ENCODE data around the gene CDK18.

CDK18 gene

GRCh38 chr1:205538235-205538840 lies 33.9 kb downstream of the CDK18 start:
- no peak for DNase-seq (ENCODE audit: low spot score)

DNA sequence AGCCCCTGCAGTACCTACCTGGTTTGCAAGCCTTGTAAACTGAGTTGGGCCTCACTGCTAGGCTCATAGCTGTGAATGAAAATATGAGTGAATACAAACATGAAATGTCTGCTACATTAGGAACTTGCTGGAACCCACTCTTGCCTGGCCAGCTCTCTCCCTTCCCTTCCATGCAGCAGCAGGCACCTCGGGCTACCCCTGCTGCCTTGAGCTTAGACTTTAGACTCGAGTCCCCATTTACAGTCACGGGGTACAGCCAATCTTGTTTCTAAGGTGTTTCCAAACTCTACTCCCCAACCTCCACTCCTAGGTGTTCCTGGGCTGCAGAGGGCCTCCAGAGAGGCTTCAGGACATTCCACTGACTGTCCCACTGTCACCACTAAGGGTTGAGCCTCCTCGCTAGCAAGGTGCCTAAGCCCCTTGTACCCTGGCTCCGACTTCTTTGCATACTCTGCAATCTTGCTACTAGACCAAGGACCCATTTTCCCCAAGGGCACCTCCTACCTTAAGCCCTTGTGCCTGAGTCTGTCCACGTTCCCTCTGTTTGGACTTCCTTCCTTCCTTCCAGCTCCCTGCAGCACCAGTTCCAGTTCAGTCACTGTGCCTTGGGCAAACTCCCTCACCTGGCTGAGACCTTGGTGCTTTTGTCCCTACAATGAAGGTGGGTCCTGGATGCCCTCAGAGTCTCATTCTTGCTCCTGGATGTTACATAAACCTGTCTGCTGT lies 36.9 kb downstream of the CDK18 start:
- DNase-seq (ENCODE audit: low spot score) = no peak

DNA sequence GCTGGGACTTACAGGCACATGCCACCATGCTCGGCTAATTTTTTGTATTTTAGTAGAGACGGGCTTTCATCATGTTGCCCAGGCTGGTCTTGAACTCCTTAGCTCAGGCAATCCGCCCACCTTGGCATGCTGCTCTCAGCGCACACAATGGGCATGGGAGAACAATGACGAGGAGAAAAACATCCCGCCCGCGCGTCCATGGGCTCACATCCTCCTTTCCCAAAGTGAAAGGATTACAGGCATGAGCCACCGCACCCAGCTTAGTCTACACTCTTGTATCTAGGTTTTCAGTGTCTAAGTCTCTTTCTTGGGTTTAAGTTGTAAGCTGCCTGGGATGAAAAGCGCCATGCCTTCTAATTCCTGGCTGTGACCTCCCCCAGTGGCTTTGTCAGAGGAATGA lies 37.9 kb downstream of the CDK18 start:
- DNase-seq (ENCODE audit: low spot score) = no peak

- DNase-seq (ENCODE audit: low spot score) = no peak
Measured at GRCh38 chr1:205543351-205544301, 39.2 kb downstream of the CDK18 start.

- no peak for DNase-seq (ENCODE audit: low spot score)
Measured at GRCh38 chr1:205545001-205545919, 40.8 kb downstream of the CDK18 start.

- no peak for DNase-seq (ENCODE audit: low spot score)
Measured at GRCh38 chr1:205545991-205546390, 41.5 kb downstream of the CDK18 start.

DNA sequence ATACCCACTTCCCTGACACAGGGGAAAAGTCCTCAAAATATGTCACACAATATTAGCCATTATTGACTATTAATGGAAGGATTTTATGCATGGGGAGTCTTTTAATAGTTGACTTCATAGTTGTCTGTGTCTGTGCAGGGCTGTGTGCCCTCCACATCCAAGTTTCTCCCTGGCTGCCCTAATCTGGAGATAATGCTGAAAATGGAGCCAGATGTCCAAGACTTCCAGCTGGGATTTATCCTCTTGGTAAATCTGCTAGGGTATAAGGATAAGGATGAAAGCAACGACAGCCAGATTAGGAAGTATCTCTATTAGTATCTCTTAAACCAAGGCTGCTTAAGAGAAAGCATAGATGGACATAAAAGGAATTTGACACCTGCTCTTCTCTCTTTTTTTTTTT lies 42.1 kb downstream of the CDK18 start:
- no peak for DNase-seq (ENCODE audit: low spot score)

DNA sequence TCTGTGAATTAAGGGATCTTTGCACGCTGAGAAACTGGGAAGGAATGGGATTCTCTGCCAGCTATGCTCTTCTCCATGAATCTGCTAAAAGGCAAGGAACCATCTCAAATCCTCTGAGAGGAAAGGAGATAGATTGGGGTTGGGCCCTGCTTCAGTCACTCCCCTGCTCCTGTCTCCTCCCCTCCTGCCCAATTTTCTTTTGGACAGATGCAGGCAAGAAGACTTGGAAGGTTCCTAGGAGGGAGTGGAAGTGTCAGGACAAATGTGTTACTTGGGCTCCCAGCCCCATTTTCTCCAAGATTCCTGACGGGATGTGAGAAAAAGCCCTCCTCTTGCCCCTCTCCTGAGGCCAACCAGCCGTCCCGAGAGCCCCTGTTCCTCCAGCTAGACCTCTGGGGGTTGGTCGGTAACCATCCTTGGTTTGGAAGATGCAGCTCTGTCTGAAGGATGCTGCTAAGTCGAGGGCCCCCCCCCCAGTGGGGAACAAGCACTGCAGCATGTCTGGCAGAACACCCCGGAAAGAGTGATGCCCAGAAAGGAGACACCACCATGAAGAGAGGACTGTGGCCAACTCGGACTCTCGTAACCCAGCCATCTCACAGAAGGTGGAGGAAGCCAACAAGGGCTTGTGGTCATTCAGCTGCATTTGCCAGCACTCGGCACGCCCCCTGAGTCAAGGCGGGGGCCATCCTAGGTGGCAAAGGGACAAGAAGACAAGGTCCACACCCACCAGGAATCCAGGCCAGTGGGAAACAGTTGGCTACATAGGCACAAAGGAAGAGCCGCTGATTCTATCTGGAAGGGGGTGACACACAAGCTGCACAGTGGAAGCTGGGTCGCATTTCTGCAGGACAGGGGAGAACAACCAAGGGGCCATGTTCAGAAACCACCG lies 43.7 kb downstream of the CDK18 start:
- DNase-seq (ENCODE audit: low spot score) = no peak

GRCh38 chr1:205554026-205554811 lies 49.8 kb downstream of the CDK18 start:
- no peak for DNase-seq (ENCODE audit: low spot score)

GRCh38 chr1:205561501-205562203 lies 57.2 kb downstream of the CDK18 start:
- no peak for DNase-seq (ENCODE audit: low spot score)

DNA sequence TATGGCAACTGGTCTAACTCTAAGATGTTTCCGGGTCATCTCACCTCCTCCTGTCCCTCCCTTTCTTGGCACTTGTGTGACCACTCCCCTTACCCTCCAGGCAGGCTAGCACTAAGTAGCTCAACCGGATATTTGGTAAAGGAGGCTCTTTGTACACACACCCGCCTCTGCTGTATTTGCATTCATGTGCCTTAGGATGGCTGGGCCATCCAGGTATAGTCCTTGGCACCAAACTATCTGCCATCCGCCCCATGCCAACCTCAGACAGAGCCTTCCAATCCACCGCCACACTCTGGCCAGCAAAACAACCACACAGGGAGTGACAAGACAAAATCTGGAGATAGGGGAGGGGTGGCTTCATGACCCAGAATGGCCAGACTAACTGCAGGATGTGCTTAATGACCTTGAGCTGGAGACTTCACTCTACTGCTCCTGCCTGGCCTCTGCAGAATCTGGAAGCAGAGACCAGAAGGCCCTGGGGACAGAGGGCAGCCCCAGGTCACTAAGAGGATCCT lies 59.5 kb downstream of the CDK18 start:
- DNase-seq (ENCODE audit: low spot score) = no peak

- no peak for DNase-seq (ENCODE audit: low spot score)
Measured at GRCh38 chr1:205565799-205566198, 61.3 kb downstream of the CDK18 start.

GRCh38 chr1:205567716-205568115 lies 63.2 kb downstream of the CDK18 start:
- no peak for DNase-seq (ENCODE audit: low spot score)

- no peak for DNase-seq (ENCODE audit: low spot score)
Measured at GRCh38 chr1:205568135-205568468, 63.6 kb downstream of the CDK18 start.

GRCh38 chr1:205568469-205569361 lies 64.2 kb downstream of the CDK18 start:
- no peak for DNase-seq (ENCODE audit: low spot score)

- no peak for DNase-seq (ENCODE audit: low spot score)
Measured at GRCh38 chr1:205569411-205570172, 65.1 kb downstream of the CDK18 start.

GRCh38 chr1:205570173-205570501 lies 65.7 kb downstream of the CDK18 start:
- no peak for DNase-seq (ENCODE audit: low spot score)
